ENCODE data around the gene ZSWIM5. TPM values are rescaled to one million over a fixed set of nuclear protein-coding genes. Genes with fewer than 3 reads are reported as not detected.

ZSWIM5 gene
- total and polyA plus RNA-seq, 2 experiments from 2014 or later, result 2.0 to 4.0 TPM

DNA sequence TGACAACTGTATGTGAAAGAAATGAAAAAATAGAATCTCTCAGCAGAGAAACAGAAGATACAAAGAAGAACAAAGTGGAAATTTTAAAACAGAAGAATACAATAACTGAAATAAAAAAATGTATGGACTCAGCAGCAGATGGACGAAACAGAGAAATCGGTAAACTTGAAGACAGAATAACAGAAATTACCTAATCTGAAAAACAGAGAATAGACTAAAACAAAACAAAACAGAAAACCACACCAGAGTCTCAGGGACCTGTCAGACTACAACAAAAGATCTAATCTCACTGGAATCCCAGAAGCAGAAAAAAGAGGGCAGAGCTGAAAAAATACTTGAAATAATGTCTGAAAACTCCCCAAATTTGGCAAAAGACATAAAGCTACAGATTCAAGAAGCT is 83.0 kb downstream of the ZSWIM5 start:
- Histone ChIP-seq H3K4me1 (ENCODE audit: insufficient read depth) (no peaks in the 10 kb centered on the region), H3K79me2 (no peaks in the 10 kb centered on the region), H3K27me3 (no peaks in the 10 kb centered on the region), H3K4me3 (no peak overlapping the region), H3K36me3 (replicated peaks; ENCODE audit: insufficient read depth, low read depth) (no peaks in the 10 kb centered on the region), H3K27ac (no peak overlapping the region), H3K4me2 (no peak overlapping the region), H4K20me1 (ENCODE audit: insufficient read depth, poor library complexity, severe bottlenecking) (no peaks in the 10 kb centered on the region), H3K9me3 (ENCODE audit: low read depth) (no peaks in the 10 kb centered on the region), H2AFZ (no peak overlapping the region), H3K9me2 (replicated peaks; ENCODE audit: insufficient read depth) (no peaks in the 10 kb centered on the region)
- 85% methylated on average over 2 of the region's 2 CpGs for WGBS (ENCODE audit: low lambda C conversion rate, missing lambda C conversion rate)
- no peak for TF ChIP-seq EZH2phosphoT487 (IDR thresholded peaks at IDR 0.05; ENCODE audit: low read depth, severe bottlenecking, unreplicated experiment)
- TF ChIP-seq, protein P1, sequence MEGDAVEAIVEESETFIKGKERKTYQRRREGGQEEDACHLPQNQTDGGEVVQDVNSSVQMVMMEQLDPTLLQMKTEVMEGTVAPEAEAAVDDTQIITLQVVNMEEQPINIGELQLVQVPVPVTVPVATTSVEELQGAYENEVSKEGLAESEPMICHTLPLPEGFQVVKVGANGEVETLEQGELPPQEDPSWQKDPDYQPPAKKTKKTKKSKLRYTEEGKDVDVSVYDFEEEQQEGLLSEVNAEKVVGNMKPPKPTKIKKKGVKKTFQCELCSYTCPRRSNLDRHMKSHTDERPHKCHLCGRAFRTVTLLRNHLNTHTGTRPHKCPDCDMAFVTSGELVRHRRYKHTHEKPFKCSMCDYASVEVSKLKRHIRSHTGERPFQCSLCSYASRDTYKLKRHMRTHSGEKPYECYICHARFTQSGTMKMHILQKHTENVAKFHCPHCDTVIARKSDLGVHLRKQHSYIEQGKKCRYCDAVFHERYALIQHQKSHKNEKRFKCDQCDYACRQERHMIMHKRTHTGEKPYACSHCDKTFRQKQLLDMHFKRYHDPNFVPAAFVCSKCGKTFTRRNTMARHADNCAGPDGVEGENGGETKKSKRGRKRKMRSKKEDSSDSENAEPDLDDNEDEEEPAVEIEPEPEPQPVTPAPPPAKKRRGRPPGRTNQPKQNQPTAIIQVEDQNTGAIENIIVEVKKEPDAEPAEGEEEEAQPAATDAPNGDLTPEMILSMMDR (IDR thresholded peaks at IDR 0.05; ENCODE audit: poor library complexity), result no peak
- TF ChIP-seq EZH2 (IDR thresholded peaks at IDR 0.05; ENCODE audit: borderline replicate concordance), result no peak
- DNase-seq (ENCODE audit: low spot score), result no peak

DNA sequence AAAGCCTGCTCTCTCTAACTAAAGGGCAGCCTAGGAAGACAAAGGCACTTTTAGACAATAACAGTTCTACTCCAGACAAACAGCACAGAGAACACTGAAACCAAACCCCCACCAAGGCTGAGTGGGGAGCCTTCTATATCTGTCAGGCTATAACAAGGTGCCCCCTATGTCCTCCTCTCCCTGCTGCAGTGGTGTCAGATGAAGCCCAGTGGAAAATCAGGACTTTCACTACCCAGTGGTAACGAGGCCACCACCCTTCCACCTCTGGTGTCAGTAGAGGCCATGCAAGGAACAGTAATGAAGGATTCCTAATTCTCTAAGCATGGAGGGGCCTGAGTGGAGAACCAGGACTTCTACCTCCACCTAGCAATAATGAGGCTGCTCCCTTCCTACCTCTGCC is 83.7 kb downstream of the ZSWIM5 start:
- Histone ChIP-seq H4K20me1 (ENCODE audit: insufficient read depth, poor library complexity, severe bottlenecking) (no peaks in the 10 kb centered on the region), H3K4me2 (no peak overlapping the region), H3K4me3 (no peak overlapping the region), H2AFZ (no peak overlapping the region), H3K79me2 (no peaks in the 10 kb centered on the region), H3K27me3 (no peaks in the 10 kb centered on the region), H3K4me1 (ENCODE audit: insufficient read depth) (no peaks in the 10 kb centered on the region), H3K27ac (no peak overlapping the region), H3K9me3 (ENCODE audit: low read depth) (no peaks in the 10 kb centered on the region), H3K9me2 (replicated peaks; ENCODE audit: insufficient read depth) (no peaks in the 10 kb centered on the region), H3K36me3 (replicated peaks; ENCODE audit: insufficient read depth, low read depth) (no peaks in the 10 kb centered on the region)
- WGBS (ENCODE audit: low lambda C conversion rate, missing lambda C conversion rate), result 78% methylated on average over 1 of the region's 1 CpG
- TF ChIP-seq EZH2 (IDR thresholded peaks at IDR 0.05; ENCODE audit: borderline replicate concordance), result no peak
- TF ChIP-seq, protein P1 (IDR thresholded peaks at IDR 0.05; ENCODE audit: poor library complexity), result no peak
- no peak for TF ChIP-seq EZH2phosphoT487 (IDR thresholded peaks at IDR 0.05; ENCODE audit: low read depth, severe bottlenecking, unreplicated experiment)
- no peak for DNase-seq (ENCODE audit: low spot score)

DNA sequence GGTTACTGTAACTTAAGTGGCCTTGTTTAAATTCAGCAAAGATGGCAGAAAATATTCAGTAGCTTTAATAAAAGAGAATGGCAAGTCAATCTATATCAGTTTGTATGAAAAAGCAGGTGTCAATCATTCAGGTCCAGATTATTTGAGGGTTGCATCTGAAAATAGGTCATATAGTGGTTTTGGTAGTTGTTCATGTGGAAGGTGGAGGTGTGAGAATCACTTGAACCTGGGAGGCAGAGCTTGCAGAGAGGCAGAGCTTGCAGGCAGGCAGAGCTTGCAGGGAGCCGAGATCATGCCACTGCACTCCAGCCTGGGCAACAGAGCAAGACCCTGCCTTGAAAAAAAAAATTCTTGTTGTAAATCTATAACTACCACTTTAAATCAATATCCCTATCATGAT is 88.6 kb downstream of the ZSWIM5 start:
- H3K4me3 ChIP-seq, result no peak overlapping the region
- no peaks in the 10 kb centered on the region for H3K79me2 ChIP-seq
- H3K9me2 ChIP-seq (replicated peaks; ENCODE audit: insufficient read depth), result no peaks in the 10 kb centered on the region
- TF ChIP-seq EZH2 (IDR thresholded peaks at IDR 0.05; ENCODE audit: borderline replicate concordance) (no peak), EZH2phosphoT487 (IDR thresholded peaks at IDR 0.05; ENCODE audit: low read depth, severe bottlenecking, unreplicated experiment) (no peak)
- TF ChIP-seq, protein P1 (IDR thresholded peaks at IDR 0.05; ENCODE audit: poor library complexity), result no peak
- H3K4me1 ChIP-seq (ENCODE audit: insufficient read depth), result no peaks in the 10 kb centered on the region
- DNase-seq (ENCODE audit: low spot score), result no peak
- H3K27ac ChIP-seq, result no peak overlapping the region
- no peak overlapping the region for H2AFZ ChIP-seq
- WGBS (ENCODE audit: low lambda C conversion rate, missing lambda C conversion rate), result 100% methylated on average over 1 of the region's 1 CpG
- no peak overlapping the region for H3K4me2 ChIP-seq
- no peaks in the 10 kb centered on the region for H3K27me3 ChIP-seq
- H3K36me3 ChIP-seq (replicated peaks; ENCODE audit: insufficient read depth, low read depth), result no peaks in the 10 kb centered on the region
- H3K9me3 ChIP-seq (ENCODE audit: low read depth), result no peaks in the 10 kb centered on the region
- no peaks in the 10 kb centered on the region for H4K20me1 ChIP-seq (ENCODE audit: insufficient read depth, poor library complexity, severe bottlenecking)

DNA sequence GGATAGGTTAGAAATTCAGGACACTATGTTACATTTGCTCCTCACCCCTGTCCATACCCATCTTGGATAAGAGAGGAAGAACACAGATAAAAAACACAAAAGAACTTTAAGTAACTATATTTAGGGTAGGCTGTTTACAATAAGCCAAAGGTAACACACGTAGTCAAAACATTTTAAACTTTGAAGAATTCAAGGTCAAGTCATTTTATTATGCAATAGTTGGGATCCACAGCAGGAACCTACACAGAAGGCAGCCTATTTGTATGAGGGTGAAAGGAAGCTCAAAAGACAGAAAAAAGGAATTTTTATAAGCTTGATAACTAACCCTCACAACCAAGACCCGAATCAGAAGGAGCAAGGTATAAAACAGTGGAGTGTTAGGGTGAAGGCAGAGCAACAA is 89.6 kb downstream of the ZSWIM5 start:
- Histone ChIP-seq H3K27me3 (no peaks in the 10 kb centered on the region), H3K9me2 (replicated peaks; ENCODE audit: insufficient read depth) (no peaks in the 10 kb centered on the region), H3K36me3 (replicated peaks; ENCODE audit: insufficient read depth, low read depth) (no peaks in the 10 kb centered on the region), H3K9me3 (ENCODE audit: low read depth) (no peaks in the 10 kb centered on the region), H3K4me3 (no peak overlapping the region), H3K4me2 (no peak overlapping the region), H3K79me2 (no peaks in the 10 kb centered on the region), H3K4me1 (ENCODE audit: insufficient read depth) (no peaks in the 10 kb centered on the region), H3K27ac (no peak overlapping the region), H4K20me1 (ENCODE audit: insufficient read depth, poor library complexity, severe bottlenecking) (no peaks in the 10 kb centered on the region), H2AFZ (no peak overlapping the region)
- TF ChIP-seq EZH2 (IDR thresholded peaks at IDR 0.05; ENCODE audit: borderline replicate concordance), result no peak
- 69% methylated on average over 2 of the region's 2 CpGs for WGBS (ENCODE audit: low lambda C conversion rate, missing lambda C conversion rate)
- no peak for DNase-seq (ENCODE audit: low spot score)

Measured in hepatocyte (in vitro differentiated cells).